ENCODE data around the gene NAALADL1. TPM values are rescaled to one million over a fixed set of nuclear protein-coding genes. Genes with fewer than 3 reads are reported as not detected.

The NAALADL1 gene, protein sequence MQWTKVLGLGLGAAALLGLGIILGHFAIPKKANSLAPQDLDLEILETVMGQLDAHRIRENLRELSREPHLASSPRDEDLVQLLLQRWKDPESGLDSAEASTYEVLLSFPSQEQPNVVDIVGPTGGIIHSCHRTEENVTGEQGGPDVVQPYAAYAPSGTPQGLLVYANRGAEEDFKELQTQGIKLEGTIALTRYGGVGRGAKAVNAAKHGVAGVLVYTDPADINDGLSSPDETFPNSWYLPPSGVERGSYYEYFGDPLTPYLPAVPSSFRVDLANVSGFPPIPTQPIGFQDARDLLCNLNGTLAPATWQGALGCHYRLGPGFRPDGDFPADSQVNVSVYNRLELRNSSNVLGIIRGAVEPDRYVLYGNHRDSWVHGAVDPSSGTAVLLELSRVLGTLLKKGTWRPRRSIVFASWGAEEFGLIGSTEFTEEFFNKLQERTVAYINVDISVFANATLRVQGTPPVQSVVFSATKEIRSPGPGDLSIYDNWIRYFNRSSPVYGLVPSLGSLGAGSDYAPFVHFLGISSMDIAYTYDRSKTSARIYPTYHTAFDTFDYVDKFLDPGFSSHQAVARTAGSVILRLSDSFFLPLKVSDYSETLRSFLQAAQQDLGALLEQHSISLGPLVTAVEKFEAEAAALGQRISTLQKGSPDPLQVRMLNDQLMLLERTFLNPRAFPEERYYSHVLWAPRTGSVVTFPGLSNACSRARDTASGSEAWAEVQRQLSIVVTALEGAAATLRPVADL
- total RNA-seq = 2.2 TPM

DNA sequence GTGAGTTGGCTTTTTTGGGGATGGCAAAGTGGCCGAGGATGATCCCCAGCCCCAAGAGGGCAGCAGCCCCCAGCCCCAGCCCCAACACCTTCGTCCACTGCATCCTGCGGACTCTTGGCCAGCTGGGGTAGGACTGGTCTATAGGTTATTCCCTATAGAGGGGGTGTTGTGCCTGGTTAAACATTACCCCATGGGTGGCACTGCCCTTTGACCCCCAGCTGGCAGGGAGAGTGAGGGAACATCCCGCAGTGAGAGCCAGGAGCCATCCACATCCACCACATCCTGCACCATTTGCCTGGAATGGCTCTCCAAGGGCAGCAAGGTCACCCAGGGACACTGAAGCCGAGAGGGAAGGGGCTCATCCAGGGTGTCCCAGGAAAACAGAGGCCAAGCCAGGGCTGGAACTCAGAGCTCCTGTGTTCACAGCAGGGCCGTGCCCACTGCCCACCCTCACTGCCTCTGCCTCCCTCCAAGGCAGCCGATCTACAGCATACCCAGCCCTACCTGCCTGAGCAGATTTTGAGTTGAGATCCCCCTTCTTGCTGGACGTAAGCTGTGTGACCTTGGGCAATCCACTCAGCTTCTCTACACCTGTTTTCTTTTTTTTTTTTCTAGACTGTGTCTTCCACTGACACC is at the start of gene NAALADL1:
NAALADL1 (minus strand) TSS at position 135 of the 636 bp plus-strand sequence; CDS start at position 103, 32 bp downstream.

DNA sequence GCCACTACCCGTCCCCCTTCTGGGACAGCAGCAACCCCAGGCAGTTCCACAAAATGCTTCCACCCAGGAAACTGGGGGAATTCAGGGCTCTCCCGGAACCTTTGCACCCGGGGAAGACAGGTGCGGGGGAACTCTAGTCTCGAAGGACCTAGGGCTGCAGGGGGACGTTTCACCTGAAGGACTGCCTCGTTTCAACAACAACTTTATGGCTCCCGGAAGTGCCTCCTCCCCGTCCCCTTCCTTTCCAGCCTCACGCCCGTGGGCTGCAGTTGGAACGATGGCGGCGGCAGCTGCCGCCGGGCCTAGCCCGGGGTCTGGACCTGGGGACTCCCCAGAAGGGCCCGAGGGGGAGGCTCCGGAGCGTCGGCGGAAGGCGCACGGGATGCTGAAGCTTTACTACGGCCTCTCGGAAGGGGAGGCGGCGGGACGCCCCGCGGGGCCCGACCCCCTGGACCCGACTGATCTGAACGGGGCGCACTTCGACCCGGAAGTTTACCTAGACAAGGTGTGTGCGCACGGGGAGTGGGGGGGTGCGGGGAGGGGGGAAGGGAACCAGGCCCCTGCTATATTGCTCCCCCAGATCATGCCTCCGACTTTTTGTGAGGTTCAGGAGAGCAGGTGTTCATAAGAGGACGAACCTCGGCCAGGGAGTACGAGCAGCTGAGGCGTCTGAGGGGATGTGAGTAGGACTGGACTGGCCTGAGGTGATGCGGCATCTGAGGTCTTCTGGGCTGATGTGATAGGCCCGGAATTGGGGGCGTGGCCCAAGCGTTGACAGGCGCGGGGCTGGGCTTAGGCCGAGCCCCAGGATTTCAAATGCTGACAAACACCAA is 37.8 kb upstream of the NAALADL1 start, which contains the start of gene VPS51:
VPS51 (plus strand) TSS at position 241 of the 833 bp plus-strand sequence; CDS start at position 278, 37 bp downstream.

DNA sequence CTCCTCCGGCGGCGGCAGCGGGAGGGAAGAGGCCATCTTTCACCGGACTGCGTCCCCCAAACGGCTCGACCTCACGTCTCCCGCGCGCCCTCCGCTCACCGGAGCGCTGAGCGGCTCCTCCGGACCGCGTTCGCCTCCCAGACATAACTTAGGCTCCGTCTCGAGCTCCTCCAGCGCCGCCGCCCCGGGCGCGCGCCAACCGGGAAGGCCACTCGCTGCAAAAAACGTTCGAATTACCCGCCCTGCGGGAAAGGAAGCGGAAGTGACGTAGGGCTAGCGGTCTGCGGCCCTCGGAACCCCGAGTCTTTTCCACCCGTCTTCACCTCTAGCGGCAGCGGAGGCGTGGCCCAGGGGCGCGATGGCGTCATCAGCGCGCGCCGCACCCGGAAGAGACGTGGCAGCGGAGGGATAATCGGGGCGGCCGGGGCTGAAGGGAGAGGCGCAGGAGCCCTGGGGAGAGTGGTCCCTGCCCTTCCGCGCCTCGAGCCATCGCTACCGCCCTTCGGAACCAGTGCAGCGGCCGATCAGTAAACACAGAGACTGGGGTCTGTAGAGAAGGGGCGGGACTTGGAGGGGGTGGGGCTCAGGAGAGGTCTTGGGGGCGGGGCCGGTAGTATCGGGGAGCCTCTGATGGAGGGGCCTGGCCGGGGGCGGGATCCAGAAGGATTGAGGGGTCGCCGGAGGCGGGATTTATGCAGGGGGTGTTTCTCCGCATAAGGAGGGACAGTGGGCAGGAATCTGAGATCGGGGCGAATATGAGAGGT is 25.7 kb upstream of the NAALADL1 start, which contains the start of the genes CDCA5 and ZFPL1:
CDCA5 (minus strand) TSS at position 207 of the 764 bp plus-strand sequence; CDS start at position 145, 62 bp downstream.
ZFPL1 (plus strand) TSS at position 389 of the 764 bp plus-strand sequence. CDS start 477 bp downstream, outside the sequence.

DNA sequence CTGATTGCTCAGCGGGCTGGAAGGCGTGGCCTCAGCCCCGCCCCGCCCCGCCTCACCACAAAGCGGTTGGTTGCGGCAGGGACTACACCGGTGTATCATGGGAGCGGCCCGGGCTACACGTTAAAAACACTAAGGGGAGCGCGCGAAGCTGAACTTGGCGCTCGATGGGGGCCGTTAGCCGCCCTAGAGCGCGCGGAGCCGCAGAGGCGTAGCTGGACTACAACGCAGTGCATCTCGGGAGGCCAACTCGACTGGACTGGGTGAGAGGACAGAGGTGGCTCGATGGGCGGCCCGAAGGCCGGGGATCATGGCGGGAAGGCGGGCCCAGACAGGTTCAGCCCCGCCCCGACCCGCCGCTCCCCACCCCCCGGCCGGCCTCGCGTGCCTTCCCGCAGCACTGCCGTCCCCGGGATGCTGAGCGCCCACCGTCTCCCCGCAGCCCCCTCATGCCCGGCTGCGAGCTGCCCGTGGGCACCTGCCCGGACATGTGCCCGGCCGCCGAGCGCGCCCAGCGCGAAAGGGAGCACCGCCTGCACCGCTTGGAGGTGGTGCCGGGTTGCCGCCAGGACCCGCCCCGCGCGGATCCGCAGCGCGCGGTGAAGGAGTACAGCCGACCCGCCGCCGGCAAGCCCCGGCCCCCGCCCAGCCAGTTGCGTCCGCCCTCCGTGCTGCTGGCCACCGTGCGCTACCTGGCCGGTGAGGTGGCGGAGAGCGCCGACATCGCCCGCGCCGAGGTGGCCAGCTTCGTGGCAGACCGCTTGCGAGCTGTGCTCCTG is 17.3 kb downstream of the NAALADL1 start, which contains the start of gene SAC3D1:
SAC3D1 (plus strand) TSS at position 364 of the 776 bp plus-strand sequence; CDS start at position 447, 83 bp downstream.

DNA sequence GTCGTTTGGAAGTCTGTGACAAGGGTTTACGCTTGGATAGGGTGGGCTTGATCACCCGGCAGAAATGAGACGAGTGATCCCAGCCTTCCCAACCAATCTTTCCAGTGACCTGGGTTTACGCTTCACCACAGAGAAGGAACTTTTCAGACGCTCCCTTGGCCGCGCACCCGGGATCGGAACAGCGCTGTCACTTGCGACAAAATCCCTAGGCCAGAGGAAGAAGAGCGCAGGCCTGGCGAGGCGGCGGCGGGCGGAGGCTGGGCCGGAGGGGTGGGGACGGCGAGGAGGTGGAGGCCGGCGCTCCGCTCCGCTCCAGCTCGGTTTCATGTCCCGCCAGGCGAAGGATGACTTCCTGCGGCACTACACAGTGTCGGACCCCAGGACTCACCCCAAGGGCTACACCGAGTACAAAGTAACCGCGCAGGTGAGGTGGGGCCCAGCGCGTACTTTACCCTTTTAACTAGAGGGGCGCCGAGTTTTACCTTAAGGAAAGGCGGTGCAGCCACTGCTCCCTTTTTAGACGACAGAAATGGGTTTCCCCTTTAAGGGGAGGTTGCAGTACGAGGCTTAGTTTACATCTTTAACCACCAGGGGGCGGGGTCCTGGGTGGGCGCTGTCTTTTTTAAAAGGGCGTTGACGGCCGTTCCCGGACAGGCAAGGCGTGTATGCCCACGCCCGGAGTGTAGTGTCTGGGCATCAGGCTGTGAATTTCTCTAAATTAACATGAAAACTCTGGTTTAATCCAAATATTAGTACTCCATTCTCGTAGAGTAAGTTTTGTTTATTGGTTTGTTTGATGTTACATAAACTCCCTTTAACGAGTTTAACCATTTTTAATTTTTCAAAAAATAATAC is 30.9 kb downstream of the NAALADL1 start, which contains the start of gene SNX15:
SNX15 (plus strand) TSS at position 227 of the 855 bp plus-strand sequence; CDS start at position 326, 99 bp downstream.

DNA sequence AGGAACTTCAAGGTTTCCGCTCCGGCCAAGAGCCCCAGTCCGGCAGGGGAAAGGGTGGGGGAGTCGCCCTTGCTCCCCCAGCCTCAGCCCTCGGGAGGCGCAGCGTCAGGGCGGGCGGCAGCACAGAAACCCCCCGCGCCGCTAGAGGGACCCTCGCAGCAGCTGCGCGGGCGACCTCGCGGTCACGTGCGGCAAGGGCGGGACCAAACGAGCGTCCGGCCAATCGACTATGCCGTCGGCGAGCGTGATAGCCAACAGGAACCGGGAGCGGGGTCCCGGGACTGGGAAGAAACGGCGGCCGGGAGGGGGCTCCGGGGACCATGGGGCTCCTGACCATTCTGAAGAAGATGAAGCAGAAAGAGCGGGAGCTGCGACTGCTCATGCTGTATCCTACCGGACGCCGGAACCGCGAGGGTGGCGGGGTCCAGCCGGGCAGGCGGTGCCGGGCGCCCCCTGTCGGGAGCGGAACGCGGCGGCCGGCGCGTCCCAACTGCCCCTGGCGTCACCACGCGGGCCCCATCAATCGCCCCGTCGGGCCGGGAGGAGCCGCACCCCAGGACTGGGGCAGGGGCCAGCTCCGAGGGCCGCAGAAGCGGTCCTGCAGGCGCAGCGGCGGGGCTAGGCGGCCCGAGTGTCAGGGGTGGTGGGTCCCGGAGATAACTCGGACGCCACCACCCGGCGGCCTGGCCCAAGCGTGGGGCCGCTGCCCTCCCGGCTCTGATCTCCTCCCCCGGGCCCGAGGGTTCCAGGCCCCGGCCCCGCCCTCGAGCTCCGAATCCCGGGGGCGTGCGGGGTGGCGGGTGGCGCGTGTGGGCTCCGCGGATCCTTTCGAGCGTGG is 44.2 kb downstream of the NAALADL1 start, which contains the start of gene ARL2:
ARL2 (plus strand) TSS at position 273 of the 838 bp plus-strand sequence; CDS start at position 321, 48 bp downstream.

DNA sequence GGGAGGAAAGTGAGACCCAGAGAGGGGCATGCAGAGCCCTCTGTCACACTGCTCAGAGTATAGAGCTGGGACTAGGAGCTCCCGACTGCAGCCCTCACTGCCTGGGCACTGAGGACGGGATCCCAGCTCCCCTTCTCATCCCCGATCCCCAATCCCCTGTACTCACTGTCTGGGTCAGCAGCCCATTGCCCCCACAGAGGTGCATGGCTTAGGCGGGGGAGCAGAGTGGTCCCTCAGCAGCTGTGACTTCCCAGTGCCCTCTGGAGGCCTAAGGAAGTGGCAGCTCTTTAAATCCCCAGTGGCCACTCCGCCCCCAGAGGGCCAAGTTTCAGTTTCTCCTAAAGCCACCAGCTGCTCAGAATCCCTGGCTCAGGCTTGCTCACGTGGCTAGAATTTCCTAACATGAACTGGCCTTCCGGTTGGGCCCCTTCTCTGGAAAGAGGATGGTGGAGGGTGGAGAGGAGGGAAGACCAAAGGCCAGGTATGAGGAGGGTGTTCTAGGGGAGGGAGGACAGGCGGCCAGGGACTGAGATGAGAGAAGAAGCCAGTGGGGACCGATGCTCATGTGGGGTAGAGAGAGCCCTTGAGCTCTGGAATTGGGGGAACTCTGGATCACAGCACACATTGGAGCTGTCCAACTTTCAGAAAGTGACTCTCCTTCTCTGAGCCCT is 61.5 kb downstream of the NAALADL1 start, which contains the start of gene BATF2:
BATF2 (minus strand) TSS at position 262 of the 671 bp plus-strand sequence; CDS start at position 205, 57 bp downstream.

Small RNA genes within 50 kb of the gene (small RNA-seq; reads per million reads assigned to genes)
- not detected for gene MIR6879 (ENCODE audit: low replicate concordance)
- gene SNX15 (ENCODE audit: low replicate concordance) = not detected

Other genes with a start within 250 kb of the NAALADL1 start
- gene MEN1, start 248.0 kb downstream of the NAALADL1 start, total RNA-seq = 24.4 TPM
- 0.31 TPM for gene CDC42BPG, start 213.9 kb downstream of the NAALADL1 start, total RNA-seq
- 44.4 TPM for gene EHD1, start 179.9 kb downstream of the NAALADL1 start, total RNA-seq
- 13.1 TPM for gene ATG2A, start 141.3 kb downstream of the NAALADL1 start, total RNA-seq
- gene PPP2R5B, start 133.9 kb downstream of the NAALADL1 start, total RNA-seq = 27.9 TPM
- gene GPHA2, start 122.7 kb downstream of the NAALADL1 start, total RNA-seq = not detected
- not detected for gene MAJIN, start 86.4 kb downstream of the NAALADL1 start, total RNA-seq
- not detected for gene BATF2, start 61.6 kb downstream of the NAALADL1 start, total RNA-seq
- 42.9 TPM for gene ARL2, start 44.4 kb downstream of the NAALADL1 start, total RNA-seq
- 21.9 TPM for gene SNX15, start 31.1 kb downstream of the NAALADL1 start, total RNA-seq
- 4.7 TPM for gene SAC3D1, start 17.3 kb downstream of the NAALADL1 start, total RNA-seq
- gene CDCA5, start 25.5 kb upstream of the NAALADL1 start, total RNA-seq = 2.8 TPM
- 20.3 TPM for gene ZFPL1, start 25.7 kb upstream of the NAALADL1 start, total RNA-seq
- gene VPS51, start 37.7 kb upstream of the NAALADL1 start, total RNA-seq = 197 TPM
- 61.0 TPM for gene TM7SF2, start 53.3 kb upstream of the NAALADL1 start, total RNA-seq
- gene ZNHIT2, start 59.1 kb upstream of the NAALADL1 start, total RNA-seq = 4.7 TPM
- 168 TPM for gene FAU, start 63.6 kb upstream of the NAALADL1 start, total RNA-seq
- 29.4 TPM for gene MRPL49, start 63.8 kb upstream of the NAALADL1 start, total RNA-seq
- 22.2 TPM for gene SYVN1, start 76.0 kb upstream of the NAALADL1 start, total RNA-seq
- gene SPDYC, start 111.7 kb upstream of the NAALADL1 start, total RNA-seq = not detected
- gene CAPN1, start 123.4 kb upstream of the NAALADL1 start, total RNA-seq = 65.7 TPM
- gene POLA2, start 203.4 kb upstream of the NAALADL1 start, total RNA-seq = 4.7 TPM